PC-3 (cell line): ENCODE results near the gene PAK3.

Experiments used
- EZH2 ChIP-seq: fragments of 300-600 bp; sonication (generic); IDR thresholded peaks from one replicate; pipeline ENCODE4 v1.6.1; 2017; ENCODE audit warnings: antibody characterized with exemption, mild to moderate bottlenecking, low read length; ENCODE audit not compliant: unreplicated experiment
- EZH2phosphoT487 ChIP-seq: fragments of 300-600 bp; sonication (generic); IDR thresholded peaks from 2 replicates; pipeline ENCODE4 v1.6.1; 2018; ENCODE audit warnings: mild to moderate bottlenecking, antibody characterized with exemption, low read length, borderline replicate concordance
- TF ChIP-seq, protein P1 (sequence below): fragments of 300-600 bp; sonication (generic); conservative IDR thresholded peaks from 2 replicates; pipeline ENCODE4 v1.5.1; 2017; ENCODE audit warnings: antibody characterized with exemption, low read depth, mild to moderate bottlenecking, low read length

- TF ChIP-seq, protein P1, sequence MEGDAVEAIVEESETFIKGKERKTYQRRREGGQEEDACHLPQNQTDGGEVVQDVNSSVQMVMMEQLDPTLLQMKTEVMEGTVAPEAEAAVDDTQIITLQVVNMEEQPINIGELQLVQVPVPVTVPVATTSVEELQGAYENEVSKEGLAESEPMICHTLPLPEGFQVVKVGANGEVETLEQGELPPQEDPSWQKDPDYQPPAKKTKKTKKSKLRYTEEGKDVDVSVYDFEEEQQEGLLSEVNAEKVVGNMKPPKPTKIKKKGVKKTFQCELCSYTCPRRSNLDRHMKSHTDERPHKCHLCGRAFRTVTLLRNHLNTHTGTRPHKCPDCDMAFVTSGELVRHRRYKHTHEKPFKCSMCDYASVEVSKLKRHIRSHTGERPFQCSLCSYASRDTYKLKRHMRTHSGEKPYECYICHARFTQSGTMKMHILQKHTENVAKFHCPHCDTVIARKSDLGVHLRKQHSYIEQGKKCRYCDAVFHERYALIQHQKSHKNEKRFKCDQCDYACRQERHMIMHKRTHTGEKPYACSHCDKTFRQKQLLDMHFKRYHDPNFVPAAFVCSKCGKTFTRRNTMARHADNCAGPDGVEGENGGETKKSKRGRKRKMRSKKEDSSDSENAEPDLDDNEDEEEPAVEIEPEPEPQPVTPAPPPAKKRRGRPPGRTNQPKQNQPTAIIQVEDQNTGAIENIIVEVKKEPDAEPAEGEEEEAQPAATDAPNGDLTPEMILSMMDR = no peak
- TF ChIP-seq EZH2 (no peak), EZH2phosphoT487 (no peak)
Measured at GRCh38 chrX:111052478-111052877, 43.5 kb upstream of the PAK3 start.
